Aorta (tissue), 5 donors: ENCODE data around the gene GPC5. TPM values are rescaled to one million over a fixed set of nuclear protein-coding genes. Genes with fewer than 3 reads are reported as not detected.

ENCODE experiments used
- ATAC-seq: fragments of 200-7000 bp; cut with Tn5 transposase; one replicate; pipeline ENCODE4 v1.9.1; 2022; ENCODE audit warnings: moderate library complexity; ENCODE audit not compliant: low FRiP score
- DNase-seq, 2 donors: peaks; one replicate each; pipeline ENCODE4 v3.0.0-alpha.2; 2020
- H3K27ac ChIP-seq, 2 donors: one replicate each; pipeline ENCODE4 v1.5.1; 2013; ENCODE audit warnings: low read length in 2 of 2, mild to moderate bottlenecking in 2 of 2, moderate library complexity in 2 of 2, control low read depth in 1 of 2, inconsistent platforms in 1 of 2, low read depth in 1 of 2
- H3K27me3 ChIP-seq, 2 donors: one replicate each; pipeline ENCODE4 v1.6.1; 2013; ENCODE audit warnings: control low read depth in 1 of 2, low read length in 1 of 2, mild to moderate bottlenecking in 1 of 2, moderate library complexity in 1 of 2; ENCODE audit not compliant: insufficient read depth in 2 of 2, control insufficient read depth in 1 of 2
- H3K36me3 ChIP-seq, 2 donors: one replicate each; pipeline ENCODE4 v1.6.1; 2013; ENCODE audit warnings: control low read depth in 1 of 2, low read length in 1 of 2, mild to moderate bottlenecking in 1 of 2; ENCODE audit not compliant: insufficient read depth in 2 of 2, control insufficient read depth in 1 of 2
- H3K4me1 ChIP-seq, 2 donors: one replicate each; pipeline ENCODE4 v1.6.1; 2013; ENCODE audit warnings: low read length in 2 of 2, control low read depth in 1 of 2, mild to moderate bottlenecking in 1 of 2, moderate library complexity in 1 of 2; ENCODE audit not compliant: insufficient read depth in 2 of 2, control insufficient read depth in 1 of 2
- H3K4me3 ChIP-seq, 2 donors: one replicate each; pipeline ENCODE4 v1.5.1; 2013; ENCODE audit warnings: low read length in 2 of 2, control low read depth in 1 of 2, mild to moderate bottlenecking in 1 of 2
- H3K9me3 ChIP-seq: one replicate; pipeline ENCODE4 v1.6.1; 2013; ENCODE audit warnings: mild to moderate bottlenecking, low read length; ENCODE audit not compliant: control insufficient read depth
- WGBS, 2 donors: extraction: QIAGEN DNeasy Blood & Tissue Kit; methylation state at CpG; one replicate each; pipeline ENCODE4 v1.1.7; 2013; 5-methylcytosine and 5-hydroxymethylcytosine counted together
- intact Hi-C, 2 donors: fragments of 100-400 bp; cut with DNase I; formaldehyde crosslinking; loops; one replicate each; pipeline versions ENCODE4 v1.14.2 to v1.15.0; 2022
- polyA plus RNA-seq, 2 donors: library from polyadenylated mRNA; stranded (reverse); fragments of 200-250 nt; gene quantifications; one replicate each; pipeline ENCODE4 v1.2.3, GENCODE V29; 2013
- total RNA-seq, 2 donors: library from RNA; stranded (reverse); fragmentation: NEBNext Ultra II Directional; extraction: Animal tissue kit (Norgen Biotek cat#: 25700); gene quantifications; one replicate each; pipeline ENCODE4 v1.2.1, GENCODE V29; 2021
- donor health status: healthy with polysubstance abuse.
- donor health status: Bipolar disorder and iron deficiency.
- donor health status: DM: no; HTN: no; CAD: no.
- donor health status: DM: no; HTN: no; CAD: no.
- donor health status: DM: yes; HTN: yes; CAD: no.

GPC5 gene
- total and polyA plus RNA-seq, 4 donors, result 0.97 to 1.5 TPM; not detected in 2

- Histone ChIP-seq H3K4me3 (no peak overlapping the region), H3K27ac (no peak overlapping the region), H3K4me1 (no peaks in the 10 kb centered on the region), H3K9me3 (no peaks in the 10 kb centered on the region), H3K27me3 (no peaks in the 10 kb centered on the region), H3K36me3 (no peaks in the 10 kb centered on the region)
- DNase-seq (no peak), ATAC-seq (no peak)
- WGBS, 2 donors, result 72 to 87% methylated on average over 1 of the region's 1 CpG
- intact Hi-C loops, result no loop called here
Measured at GRCh38 chr13:92150606-92151005, 752.2 kb downstream of the GPC5 start.

GRCh38 chr13:92158346-92158745, 759.9 kb downstream of the GPC5 start:
- 54 to 65% methylated on average over 3 of the region's 3 CpGs for WGBS, 2 donors
- DNase-seq (no peak), ATAC-seq (no peak)
- Histone ChIP-seq H3K27me3 (no peaks in the 10 kb centered on the region), H3K4me1 (no peaks in the 10 kb centered on the region), H3K9me3 (no peaks in the 10 kb centered on the region), H3K4me3 (no peak overlapping the region), H3K27ac (no peak overlapping the region), H3K36me3 (no peaks in the 10 kb centered on the region)
- intact Hi-C loops, result no loop called here

GRCh38 chr13:92164822-92165221, 766.4 kb downstream of the GPC5 start:
- Histone ChIP-seq H3K9me3 (no peaks in the 10 kb centered on the region), H3K4me1 (no peaks in the 10 kb centered on the region), H3K27me3 (no peaks in the 10 kb centered on the region), H3K27ac (no peak overlapping the region), H3K36me3 (no peaks in the 10 kb centered on the region), H3K4me3 (no peak overlapping the region)
- ATAC-seq, result no peak
- DNase-seq, result no peak
- intact Hi-C loops, result no loop called here
- 89 to 91% methylated on average over 5 of the region's 5 CpGs for WGBS, 2 donors

GRCh38 chr13:92172191-92172590, 773.8 kb downstream of the GPC5 start:
- H3K36me3 ChIP-seq, result no peaks in the 10 kb centered on the region
- H3K4me1 ChIP-seq, result no peaks in the 10 kb centered on the region
- H3K27ac ChIP-seq, result no peak overlapping the region
- intact Hi-C loops, result no loop called here
- no peak for ATAC-seq
- no peaks in the 10 kb centered on the region for H3K9me3 ChIP-seq
- H3K27me3 ChIP-seq, result no peaks in the 10 kb centered on the region
- H3K4me3 ChIP-seq, result no peak overlapping the region
- WGBS, 2 donors, result 24 to 38% methylated on average over 1 of the region's 1 CpG
- DNase-seq, result no peak

GRCh38 chr13:92173254-92173653, 774.8 kb downstream of the GPC5 start:
- 98% methylated on average over 2 of the region's 2 CpGs for WGBS, 2 donors
- Histone ChIP-seq H3K4me1 (no peaks in the 10 kb centered on the region), H3K27me3 (no peaks in the 10 kb centered on the region), H3K9me3 (no peaks in the 10 kb centered on the region), H3K36me3 (no peaks in the 10 kb centered on the region), H3K4me3 (no peak overlapping the region), H3K27ac (no peak overlapping the region)
- DNase-seq (no peak), ATAC-seq (no peak)
- intact Hi-C loops, result no loop called here

- DNase-seq (no peak), ATAC-seq (no peak)
- WGBS, 2 donors, result 7 to 10% methylated on average over 4 of the region's 4 CpGs
- Histone ChIP-seq H3K36me3 (no peaks in the 10 kb centered on the region), H3K27ac (no peak overlapping the region), H3K9me3 (no peaks in the 10 kb centered on the region), H3K27me3 (no peaks in the 10 kb centered on the region), H3K4me3 (no peak overlapping the region), H3K4me1 (no peaks in the 10 kb centered on the region)
- intact Hi-C loops, result no loop called here
Measured at GRCh38 chr13:92175330-92175729, 776.9 kb downstream of the GPC5 start.

GRCh38 chr13:92177966-92178365, 779.5 kb downstream of the GPC5 start:
- intact Hi-C loops, result no loop called here
- ATAC-seq, result no peak
- 84 to 91% methylated on average over 5 of the region's 5 CpGs for WGBS, 2 donors

GRCh38 chr13:92179223-92179622, 780.8 kb downstream of the GPC5 start:
- Histone ChIP-seq H3K4me1 (no peaks in the 10 kb centered on the region), H3K4me3 (no peak overlapping the region), H3K27ac (no peak overlapping the region), H3K36me3 (no peaks in the 10 kb centered on the region), H3K27me3 (no peaks in the 10 kb centered on the region), H3K9me3 (no peaks in the 10 kb centered on the region)
- intact Hi-C loops, result no loop called here
- 61 to 77% methylated on average over 1 of the region's 1 CpG for WGBS, 2 donors
- ATAC-seq, result no peak
- no peak for DNase-seq

More at GRCh38 chr13:92177966-92178365, 779.5 kb downstream of the GPC5 start:
- H3K4me3 ChIP-seq, result no peak overlapping the region
- H3K27me3 ChIP-seq, result no peaks in the 10 kb centered on the region
- H3K9me3 ChIP-seq, result no peaks in the 10 kb centered on the region
- no peaks in the 10 kb centered on the region for H3K4me1 ChIP-seq
- no peak for DNase-seq
- no peak overlapping the region for H3K27ac ChIP-seq
- no peaks in the 10 kb centered on the region for H3K36me3 ChIP-seq

GRCh38 chr13:92187378-92187989, 789.1 kb downstream of the GPC5 start:
- Histone ChIP-seq H3K4me1 (no peaks in the 10 kb centered on the region), H3K36me3 (no peaks in the 10 kb centered on the region), H3K27ac (no peak overlapping the region), H3K4me3 (no peak overlapping the region), H3K9me3 (no peaks in the 10 kb centered on the region), H3K27me3 (no peaks in the 10 kb centered on the region)
- 0% methylated on average over 1 of the region's 1 CpG for WGBS, 2 donors
- ATAC-seq (peak; percentile 62), DNase-seq (no peak)
- intact Hi-C loops, result no loop called here
